ENCODE results near the gene TPO.

TPO gene

GRCh38 chr2:1450915-1451314 lies 37.7 kb downstream of the TPO start:
- no peak for DNase-seq (ENCODE audit: low read depth)

- no peak for DNase-seq (ENCODE audit: low read depth)
These were observed 38.2 kb downstream of the TPO start for GRCh38 chr2:1451422-1451821.

- no peak for DNase-seq (ENCODE audit: low read depth)
These were observed 40.3 kb downstream of the TPO start for GRCh38 chr2:1453561-1453960.

- no peak for DNase-seq (ENCODE audit: low read depth)
These were observed 41.1 kb downstream of the TPO start for GRCh38 chr2:1454346-1454745.

- DNase-seq (ENCODE audit: low read depth) = peak; percentile 8
These were observed 42.2 kb downstream of the TPO start for GRCh38 chr2:1455466-1455865.

- no peak for DNase-seq (ENCODE audit: low read depth)
These were observed 45.2 kb downstream of the TPO start for GRCh38 chr2:1458432-1458831.

GRCh38 chr2:1459727-1460126 lies 46.5 kb downstream of the TPO start:
- no peak for DNase-seq (ENCODE audit: low read depth)

GRCh38 chr2:1460851-1461418 lies 47.7 kb downstream of the TPO start:
- no peak for DNase-seq (ENCODE audit: low read depth)

GRCh38 chr2:1461507-1462390 lies 48.5 kb downstream of the TPO start:
- DNase-seq (ENCODE audit: low read depth) = no peak

- no peak for DNase-seq (ENCODE audit: low read depth)
These were observed 49.7 kb downstream of the TPO start for GRCh38 chr2:1462994-1463393.

GRCh38 chr2:1472350-1472749 lies 59.1 kb downstream of the TPO start:
- no peak for DNase-seq (ENCODE audit: low read depth)

GRCh38 chr2:1476617-1477195 lies 63.4 kb downstream of the TPO start:
- no peak for DNase-seq (ENCODE audit: low read depth)

GRCh38 chr2:1477196-1478040 lies 64.2 kb downstream of the TPO start:
- DNase-seq (ENCODE audit: low read depth) = no peak

GRCh38 chr2:1478311-1479305 lies 65.3 kb downstream of the TPO start:
- no peak for DNase-seq (ENCODE audit: low read depth)

- no peak for DNase-seq (ENCODE audit: low read depth)
These were observed 66.1 kb downstream of the TPO start for GRCh38 chr2:1479346-1479745.

- DNase-seq (ENCODE audit: low read depth) = peak; percentile 6
These were observed 67.4 kb downstream of the TPO start for GRCh38 chr2:1480671-1481076.

GRCh38 chr2:1481406-1482252 lies 68.4 kb downstream of the TPO start:
- DNase-seq (ENCODE audit: low read depth) = no peak

GRCh38 chr2:1482253-1482675 lies 69.0 kb downstream of the TPO start:
- no peak for DNase-seq (ENCODE audit: low read depth)

GRCh38 chr2:1482981-1483380 lies 69.7 kb downstream of the TPO start:
- DNase-seq (ENCODE audit: low read depth) = no peak

GRCh38 chr2:1483551-1483950 lies 70.3 kb downstream of the TPO start:
- no peak for DNase-seq (ENCODE audit: low read depth)

Data from iris pigment epithelial cell (primary cell).